8988T (cell line): ENCODE measurements around the gene STAT1.
"Not testable (repeated sequence)": the region's sequence is repeated elsewhere in the genome, so short reads cannot be mapped to it uniquely, and the experiment has no call there.

Experiments
- DNase-seq: peaks from one replicate; pipeline ENCODE4 v3.0.0; 2011

STAT1 gene

DNA sequence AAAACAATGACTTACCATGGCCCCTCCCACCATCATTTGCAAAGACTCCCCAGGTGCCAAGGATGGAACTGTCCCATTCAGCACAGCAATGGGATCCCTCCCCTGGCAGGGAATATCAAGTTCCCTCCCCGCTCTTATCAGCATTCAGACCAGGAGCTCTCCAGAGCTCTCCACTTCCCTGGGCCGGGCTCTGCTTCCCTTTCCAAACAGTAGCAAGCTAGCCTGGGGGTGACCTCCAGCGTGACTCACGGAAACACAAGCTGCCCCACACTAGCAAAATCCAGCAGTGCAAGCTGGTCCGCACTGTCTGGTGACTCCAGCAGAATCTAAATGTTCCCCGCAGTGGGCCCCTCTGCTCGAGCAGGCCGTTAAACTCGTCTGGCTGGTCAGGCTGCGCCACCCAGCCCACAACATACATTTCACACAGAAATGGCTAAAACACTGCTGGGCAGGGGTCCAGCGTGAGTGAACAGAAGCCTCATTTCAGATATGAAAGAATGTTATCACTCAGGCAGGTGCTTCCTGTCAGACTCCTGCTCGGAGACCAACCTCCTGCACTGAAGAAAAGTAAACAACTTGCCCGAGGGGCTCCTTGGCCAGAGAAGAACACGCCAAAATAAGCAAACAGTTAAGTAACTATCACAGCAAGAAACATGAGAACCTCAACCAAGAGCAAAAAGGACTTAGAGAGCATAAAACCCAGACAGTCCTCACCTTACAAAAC, 33.9 kb downstream of the STAT1 start:
- no peak for DNase-seq

DNA sequence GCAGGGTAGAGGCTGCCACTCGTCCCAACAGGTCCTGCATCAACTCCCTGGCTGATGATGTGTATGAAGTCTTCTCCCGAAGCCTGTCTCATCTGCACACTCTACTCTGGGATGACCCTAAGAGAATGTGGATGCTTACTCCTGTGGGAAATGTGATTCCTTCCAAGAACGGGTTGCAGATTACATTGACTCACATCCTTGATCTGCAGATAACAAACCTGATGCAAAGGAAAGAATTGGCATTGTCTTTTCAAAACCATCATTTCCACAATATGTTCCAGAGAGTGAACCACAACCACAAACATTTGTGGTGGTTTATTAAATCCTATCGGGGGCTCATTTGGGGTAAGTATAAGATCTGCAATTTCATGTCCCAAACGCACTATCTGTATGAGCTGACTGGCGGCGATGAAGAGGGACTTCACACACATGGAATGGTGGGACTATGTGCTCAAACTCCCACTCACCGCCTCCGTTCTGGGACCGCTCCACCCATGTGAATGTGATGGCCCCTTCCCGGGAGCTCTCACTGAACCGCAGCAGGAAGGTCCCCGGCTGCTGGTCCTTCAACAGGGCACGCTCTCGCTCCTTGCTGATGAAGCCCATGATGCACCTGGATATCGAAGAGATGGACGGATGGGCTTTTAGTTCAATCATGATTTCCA, 35.5 kb downstream of the STAT1 start:
- DNase-seq = no peak

DNA sequence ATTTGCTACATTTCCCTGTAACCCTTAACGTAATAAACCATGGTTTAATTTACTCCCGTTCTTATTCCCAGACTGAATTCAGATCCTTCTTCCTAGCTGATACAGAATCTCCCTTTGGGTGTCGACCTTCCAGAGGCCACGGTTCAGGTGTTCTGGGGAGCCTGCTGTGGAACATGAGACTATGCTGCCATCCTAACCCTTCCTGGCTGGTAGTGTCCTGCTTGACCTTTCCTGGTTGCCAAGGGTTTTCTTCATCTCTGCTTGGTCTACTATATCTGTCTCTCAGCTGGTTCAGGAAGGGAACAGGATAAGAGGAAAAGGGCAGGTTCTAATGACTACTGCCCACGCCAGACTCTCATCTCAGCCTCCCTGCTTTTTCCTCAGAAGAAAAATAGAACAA, 36.5 kb downstream of the STAT1 start:
- no peak for DNase-seq

- no peak for DNase-seq
Measured at GRCh38 chr2:190976521-190976920, 37.5 kb downstream of the STAT1 start.

GRCh38 chr2:190974629-190975361, 39.2 kb downstream of the STAT1 start:
- no peak for DNase-seq

DNA sequence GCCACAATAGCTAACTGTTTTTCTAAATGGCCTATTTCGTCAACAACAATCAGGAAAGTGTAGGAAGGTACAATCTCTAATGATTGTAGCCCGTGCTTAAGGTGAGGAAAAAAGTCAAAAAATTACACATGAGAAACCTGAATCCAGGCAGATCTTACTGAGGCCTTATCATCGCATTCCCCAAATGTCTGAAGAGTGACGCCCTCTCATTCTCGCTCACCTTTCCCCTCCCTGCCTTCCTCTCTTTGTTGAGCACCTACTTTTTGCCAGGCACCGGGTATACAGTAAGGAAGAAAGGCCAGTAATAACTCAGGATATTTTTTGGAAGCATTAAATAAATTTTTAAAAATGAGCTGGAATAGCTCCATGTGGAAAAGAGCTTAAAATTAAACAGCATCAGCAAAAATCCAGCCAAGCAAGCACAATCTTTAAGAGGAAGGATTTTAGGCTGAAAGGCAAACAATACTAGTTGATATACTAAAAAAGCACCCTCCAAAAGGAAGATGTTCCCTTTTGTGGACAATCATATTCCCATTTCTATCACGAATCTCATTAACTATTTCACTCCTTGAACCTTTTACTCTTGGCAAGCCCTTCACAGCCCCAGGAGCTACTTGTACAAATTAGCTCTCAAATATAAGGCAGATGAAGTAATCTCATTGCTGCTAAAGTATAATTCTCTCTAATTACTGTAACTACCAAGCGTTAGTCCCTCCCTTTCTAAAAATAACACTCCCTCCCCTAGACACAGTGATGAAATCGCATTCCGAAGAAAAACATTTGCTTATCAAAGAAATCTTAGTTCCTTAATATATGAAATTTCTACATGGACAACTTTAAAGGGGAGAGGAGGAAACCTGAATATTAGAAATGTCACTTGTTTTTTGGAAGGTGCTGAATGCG, 40.0 kb downstream of the STAT1 start:
- no peak for DNase-seq

- DNase-seq = no peak
Measured at GRCh38 chr2:190973262-190973661, 40.7 kb downstream of the STAT1 start.

- DNase-seq = no peak
Measured at GRCh38 chr2:190972846-190973245, 41.1 kb downstream of the STAT1 start.

GRCh38 chr2:190972213-190972612, 41.8 kb downstream of the STAT1 start:
- no peak for DNase-seq

DNA sequence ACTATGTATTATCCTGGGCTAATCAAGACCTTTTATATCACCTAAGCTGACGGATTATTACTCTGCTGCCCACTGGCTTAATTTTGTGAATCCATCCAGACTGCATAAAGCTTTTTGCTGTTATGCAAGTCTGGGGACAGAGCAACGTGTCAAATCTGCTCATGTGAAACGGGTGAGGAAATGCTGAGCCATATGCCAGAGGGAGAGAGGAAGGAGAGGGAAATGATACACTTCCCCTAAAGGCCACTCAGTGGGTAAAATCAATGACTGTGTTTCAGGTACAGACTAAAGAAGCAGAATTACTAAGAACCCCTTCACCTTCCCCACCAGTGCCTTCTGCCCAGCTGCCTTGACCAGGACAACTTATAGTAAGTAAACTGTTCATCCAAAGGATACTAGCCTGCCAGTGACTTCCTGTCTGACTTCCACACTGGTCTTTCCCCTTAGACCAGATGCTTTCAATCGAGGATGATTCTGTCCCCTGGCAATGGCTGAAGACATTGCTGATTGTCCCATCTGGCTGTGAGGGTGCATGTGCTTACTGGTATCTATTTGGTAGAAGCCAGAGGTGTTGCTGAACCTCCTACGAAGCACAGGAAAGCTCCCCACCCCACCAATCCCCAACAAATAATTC, 43.0 kb downstream of the STAT1 start:
- no peak for DNase-seq

DNA sequence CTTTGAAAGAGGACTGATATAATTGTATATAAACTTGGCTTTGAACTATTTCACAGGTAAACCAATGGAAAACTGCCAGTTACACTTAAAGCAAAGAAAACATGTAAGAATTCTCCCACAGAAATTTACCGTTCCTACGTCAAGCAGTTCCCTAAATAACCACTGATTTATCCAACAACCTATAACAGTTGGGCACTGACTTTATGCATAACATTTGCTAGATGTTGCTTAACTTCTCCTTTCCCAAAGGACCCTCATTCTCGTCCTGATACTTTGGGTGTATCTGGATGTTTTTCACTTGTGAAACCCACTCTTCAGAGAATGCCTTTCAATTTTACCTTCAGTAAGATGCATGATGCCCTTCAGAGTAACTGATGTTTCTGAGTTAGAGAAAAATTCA, 43.8 kb downstream of the STAT1 start:
- DNase-seq = no peak

DNA sequence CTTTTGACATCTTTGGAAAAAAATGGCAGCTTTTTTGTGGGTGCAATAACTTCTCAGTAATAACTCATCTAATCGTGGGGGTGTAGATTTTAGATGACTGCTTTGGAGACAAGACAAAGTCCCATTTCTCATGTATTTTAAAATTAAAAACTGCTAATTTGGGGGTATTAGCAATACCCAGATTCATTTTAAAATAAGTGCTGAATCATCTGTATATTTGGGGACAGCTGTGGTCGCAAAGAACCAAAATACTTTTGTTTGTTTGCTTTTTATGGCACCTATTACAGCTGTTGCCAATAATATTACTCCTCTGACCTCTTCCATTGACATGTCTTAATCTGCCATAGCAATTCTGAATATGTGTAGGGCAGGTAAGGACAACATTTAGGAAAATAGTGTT, 45.4 kb downstream of the STAT1 start:
- no peak for DNase-seq

GRCh38 chr2:190965580-190966222, 48.3 kb downstream of the STAT1 start:
- DNase-seq = no peak

GRCh38 chr2:190964170-190964795, 49.7 kb downstream of the STAT1 start:
- DNase-seq = no peak

DNA sequence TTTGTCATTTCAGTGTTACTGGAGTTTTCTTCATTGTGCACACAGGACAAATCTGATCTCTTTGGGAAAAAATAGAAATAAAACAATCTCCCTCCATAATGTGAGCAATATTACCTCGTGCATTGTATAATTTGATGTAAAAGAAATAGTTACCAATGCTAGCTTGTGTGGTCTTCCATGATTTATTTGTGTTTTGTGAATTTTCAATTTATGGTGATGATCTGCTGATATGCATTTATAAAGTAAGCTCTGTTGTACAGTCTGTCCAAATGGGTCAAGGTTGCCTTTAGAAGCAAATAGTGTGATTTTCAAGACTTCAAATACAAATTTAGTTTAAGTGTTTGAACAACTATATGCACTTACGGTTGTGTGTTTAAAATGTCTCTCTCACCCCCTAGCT, 50.9 kb downstream of the STAT1 start:
- DNase-seq = no peak

- no peak for DNase-seq
Measured at GRCh38 chr2:190961918-190962487, 52.0 kb downstream of the STAT1 start.

GRCh38 chr2:190961117-190961516, 52.9 kb downstream of the STAT1 start:
- not testable (repeated sequence) for DNase-seq

- DNase-seq = no peak
Measured at GRCh38 chr2:190959911-190960788, 53.8 kb downstream of the STAT1 start.

DNA sequence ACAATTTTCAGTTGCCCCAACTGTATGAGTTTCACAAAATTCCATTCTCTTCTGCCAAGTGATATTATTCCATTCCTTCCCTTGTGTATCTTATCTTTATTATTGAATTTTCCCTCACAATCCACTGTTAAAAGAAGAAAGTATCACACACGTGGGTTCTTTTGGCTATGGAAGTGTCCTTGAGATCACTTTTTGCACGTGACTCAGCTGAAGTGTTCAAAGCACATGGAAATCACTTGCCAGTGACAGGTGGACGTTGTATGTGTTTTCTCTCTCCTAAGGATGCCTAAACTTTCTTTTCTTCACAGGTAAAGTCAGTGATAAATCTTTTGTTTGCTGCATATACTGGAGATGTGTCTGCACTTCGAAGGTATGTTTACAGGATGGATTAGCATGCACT, 60.7 kb downstream of the STAT1 start:
- DNase-seq = no peak

- no peak for DNase-seq
Measured at GRCh38 chr2:190950566-190950991, 63.4 kb downstream of the STAT1 start.
